Thyroid gland (tissue), 4 donors: ENCODE measurements around the gene GNAQ.
A peak's percentile ranks its signal among the peaks of the same experiment; 100 is the strongest.

Experiments used
- CTCF ChIP-seq, 6 experiments: fragments of 200-600 bp in 3 of 6; fragments of 450-650 bp in 3 of 6; sonication (generic) in 3 of 6; IDR thresholded peaks; one replicate each; pipeline ENCODE4 v1.5.1; 2016 to 2019; ENCODE audit warnings: antibody characterized with exemption in 6 of 6, mild to moderate bottlenecking in 2 of 6, inconsistent platforms in 1 of 6, moderate library complexity in 1 of 6
- POLR2A ChIP-seq, 2 donors: fragments of 450-650 bp; IDR thresholded peaks; one replicate each; pipeline ENCODE4 v1.6.1; 2017; ENCODE audit warnings: antibody characterized with exemption in 2 of 2, mild to moderate bottlenecking in 2 of 2, moderate library complexity in 1 of 2

- TF ChIP-seq CTCF (IDR thresholded peaks at IDR 0.05), result no peak
- peak in 1 of 2 donors; percentile 13 for TF ChIP-seq POLR2A (IDR thresholded peaks at IDR 0.05)
These were observed 813 bp downstream of the GNAQ start for GRCh38 chr9:78030553-78031443.
